H9 (cell line): Measurements from ENCODE around the gene APOC1. TPM values are rescaled to one million over a fixed set of nuclear protein-coding genes. Genes with fewer than 3 reads are reported as not detected.

Source experiments
- DNase-seq: peaks from one replicate; pipeline ENCODE4 v3.0.0-alpha.2; 2017
- H2AFZ ChIP-seq: one replicate; pipeline ENCODE4 v1.6.1; 2013; ENCODE audit warnings: mild to moderate bottlenecking, low read length, control low read depth, moderate library complexity
- H2AK5ac ChIP-seq: 2 replicates; pipeline ENCODE4 v1.6.1; 2013; ENCODE audit warnings: low read length, control low read depth, mixed read lengths; ENCODE audit not compliant: insufficient read length
- H2BK120ac ChIP-seq: one replicate; pipeline ENCODE4 v1.6.1; 2013; ENCODE audit warnings: low read depth, mild to moderate bottlenecking, low read length, control low read depth, inconsistent platforms; ENCODE audit not compliant: poor library complexity, severe bottlenecking
- H2BK12ac ChIP-seq: 2 replicates; pipeline ENCODE4 v1.6.1; 2013; ENCODE audit warnings: low read length, control low read depth, mixed read lengths, low read depth; ENCODE audit not compliant: insufficient read length
- H2BK15ac ChIP-seq: 2 replicates; pipeline ENCODE4 v1.6.1; 2013; ENCODE audit warnings: low read depth, low read length, control low read depth
- H2BK20ac ChIP-seq: one replicate; pipeline ENCODE4 v1.6.1; 2013; ENCODE audit warnings: low read depth, mild to moderate bottlenecking, low read length, control low read depth, inconsistent platforms; ENCODE audit not compliant: poor library complexity, severe bottlenecking
- H2BK5ac ChIP-seq: 2 replicates; pipeline ENCODE4 v1.6.1; 2013; ENCODE audit warnings: low read length, control low read depth, mixed read lengths; ENCODE audit not compliant: insufficient read length
- H3K14ac ChIP-seq: 2 replicates; pipeline ENCODE4 v1.6.1; 2013; ENCODE audit warnings: low read length, control low read depth; ENCODE audit not compliant: insufficient read depth
- H3K18ac ChIP-seq: 2 replicates; pipeline ENCODE4 v1.6.1; 2013; ENCODE audit warnings: low read depth, mild to moderate bottlenecking, mixed read lengths, low read length, control low read depth; ENCODE audit not compliant: insufficient read length
- H3K23ac ChIP-seq: 2 replicates; pipeline ENCODE4 v1.6.1; 2013; ENCODE audit warnings: low read length, control low read depth, mixed read lengths, low read depth; ENCODE audit not compliant: insufficient read length
- H3K23me2 ChIP-seq: 2 replicates; pipeline ENCODE4 v1.6.1; 2013; ENCODE audit warnings: low read depth, mild to moderate bottlenecking, mixed read lengths, low read length, control low read depth; ENCODE audit not compliant: insufficient read length, poor library complexity, severe bottlenecking
- H3K27ac ChIP-seq: 2 replicates; pipeline ENCODE4 v1.5.1; 2013; ENCODE audit warnings: low read length, control low read depth, mixed read lengths, low read depth; ENCODE audit not compliant: insufficient read length
- H3K27me3 ChIP-seq: 2 replicates; pipeline ENCODE4 v1.6.1; 2013; ENCODE audit warnings: low read length, control low read depth, inconsistent platforms; ENCODE audit not compliant: insufficient read depth
- H3K4ac ChIP-seq: 2 replicates; pipeline ENCODE4 v1.6.1; 2013; ENCODE audit warnings: low read depth, mild to moderate bottlenecking, control low read depth, inconsistent platforms, low read length, moderate library complexity
- H3K4me1 ChIP-seq: 2 replicates; pipeline ENCODE4 v1.6.1; 2013; ENCODE audit warnings: low read length, control low read depth, inconsistent platforms; ENCODE audit not compliant: insufficient read depth
- H3K4me2 ChIP-seq: 2 replicates; pipeline ENCODE4 v1.6.1; 2013; ENCODE audit warnings: low read length, control low read depth, mixed read lengths; ENCODE audit not compliant: insufficient read length, insufficient read depth
- H3K56ac ChIP-seq: 2 replicates; pipeline ENCODE4 v1.6.1; 2013; ENCODE audit warnings: low read depth, mild to moderate bottlenecking, mixed read lengths, low read length, control low read depth; ENCODE audit not compliant: insufficient read length
- H3K79me1 ChIP-seq: 2 replicates; pipeline ENCODE4 v1.6.1; 2013; ENCODE audit warnings: low read depth, mild to moderate bottlenecking, moderate library complexity, low read length, control low read depth, inconsistent platforms; ENCODE audit not compliant: insufficient read depth, poor library complexity, severe bottlenecking
- H3K79me2 ChIP-seq: 2 replicates; pipeline ENCODE4 v1.6.1; 2013; ENCODE audit warnings: low read length, control low read depth, inconsistent platforms; ENCODE audit not compliant: insufficient read depth
- H3K9ac ChIP-seq: 2 replicates; pipeline ENCODE4 v1.6.1; 2013; ENCODE audit warnings: low read length, control low read depth, mixed read lengths; ENCODE audit not compliant: insufficient read length; ENCODE audit errors: extremely low read depth
- H3K9me3 ChIP-seq: one replicate; pipeline ENCODE4 v1.6.1; 2013; ENCODE audit warnings: low read depth, low read length, inconsistent platforms; ENCODE audit not compliant: control insufficient read depth
- H3T11ph ChIP-seq: one replicate; pipeline ENCODE4 v1.6.1; 2013; ENCODE audit warnings: mild to moderate bottlenecking, low read length, control low read depth, inconsistent platforms
- H4K20me1 ChIP-seq: one replicate; pipeline ENCODE4 v1.6.1; 2013; ENCODE audit not compliant: control insufficient read depth, insufficient read length, insufficient read depth
- H4K5ac ChIP-seq: 2 replicates; pipeline ENCODE4 v1.6.1; 2013; ENCODE audit warnings: low read depth, mild to moderate bottlenecking, mixed read lengths, low read length, control low read depth; ENCODE audit not compliant: insufficient read length
- H4K8ac ChIP-seq: replicated peaks from 2 replicates; pipeline ENCODE4 v1.6.1; 2013; ENCODE audit warnings: low read length, control low read depth, mixed read lengths, low read depth; ENCODE audit not compliant: insufficient read length
- H4K91ac ChIP-seq: 2 replicates; pipeline ENCODE4 v1.6.1; 2013; ENCODE audit warnings: low read depth, mild to moderate bottlenecking, moderate library complexity, mixed read lengths, low read length, control low read depth; ENCODE audit not compliant: insufficient read length
- H3K27ac Mint-ChIP-seq, 3 experiments: 2 replicates in 2 of 3; 3 replicates in 1 of 3; pipeline ENCODE4 v1.8.0; 2020 to 2021; ENCODE audit warnings: mixed read lengths in 3 of 3, mild to moderate bottlenecking in 1 of 3, moderate library complexity in 1 of 3
- H3K27me3 Mint-ChIP-seq: 2 replicates; pipeline ENCODE4 v1.8.0; 2021; ENCODE audit warnings: low read depth, mild to moderate bottlenecking, moderate library complexity, mixed read lengths
- H3K36me3 Mint-ChIP-seq, 3 experiments: 2 replicates in 2 of 3; 3 replicates in 1 of 3; pipeline ENCODE4 v1.8.0; 2020 to 2021; ENCODE audit warnings: low read depth in 3 of 3, mixed read lengths in 3 of 3; ENCODE audit not compliant: insufficient read depth in 1 of 3
- H3K4me1 Mint-ChIP-seq, 2 experiments: 2 replicates each; pipeline ENCODE4 v1.8.0; 2020; ENCODE audit warnings: mixed read lengths in 2 of 2
- H3K4me3 Mint-ChIP-seq, 2 experiments: 2 replicates in 1 of 2; 3 replicates in 1 of 2; pipeline ENCODE4 v1.8.0; 2020 to 2021; ENCODE audit warnings: mild to moderate bottlenecking in 2 of 2, mixed read lengths in 2 of 2, moderate library complexity in 1 of 2
- H3K9me3 Mint-ChIP-seq, 2 experiments: 2 replicates in 1 of 2; 3 replicates in 1 of 2; pipeline ENCODE4 v1.8.0; 2020; ENCODE audit warnings: mild to moderate bottlenecking in 2 of 2, mixed read lengths in 2 of 2, moderate library complexity in 1 of 2
- WGBS: extraction: QIAGEN DNeasy Blood & Tissue Kit; methylation state at CpG from one replicate; pipeline ENCODE4 v1.1.7; 2013; ENCODE audit warnings: missing lambda C conversion rate, low lambda C conversion rate, mixed read lengths; ENCODE audit not compliant: insufficient read length; ENCODE audit errors: extremely low coverage; 5-methylcytosine and 5-hydroxymethylcytosine counted together
- total RNA-seq: library from RNA; stranded (reverse); gene quantifications from 2 replicates; pipeline ENCODE4 v1.2.1, GENCODE V29; 2021
- TF ChIP-seq, protein P1 (sequence below): fragments of 200-600 bp; sonication (generic); conservative IDR thresholded peaks from 3 replicates; pipeline ENCODE4 v1.8.0; 2021; ENCODE audit warnings: antibody characterized with exemption, mild to moderate bottlenecking

APOC1 gene
- total RNA-seq, 1 experiment from 2014 or later: 78.1 TPM

DNA sequence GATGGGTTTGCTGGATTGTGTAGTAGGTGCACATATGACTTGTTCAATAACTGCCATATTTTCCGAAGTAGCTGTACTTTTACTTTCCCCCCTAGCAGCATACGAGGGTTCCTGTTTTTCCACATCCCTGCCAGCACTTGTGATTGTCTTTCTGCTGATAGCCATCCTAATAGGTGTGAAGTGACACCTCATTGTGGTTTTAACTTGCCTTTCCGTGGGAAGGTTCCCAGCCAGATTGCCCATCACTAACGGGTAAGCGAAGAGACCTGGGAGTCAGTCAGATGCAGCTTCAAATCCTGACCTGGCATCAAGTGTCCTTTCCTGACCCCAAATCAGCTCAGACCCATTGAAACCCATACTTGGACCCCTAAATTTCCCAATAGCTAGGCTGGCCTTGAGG lies 45.3 kb downstream of the APOC1 start:
- no peaks in the 10 kb centered on the region for H3K4me1 ChIP-seq
- Mint-ChIP-seq H3K4me1 (peaks cover 13 to 21% of the 10 kb centered on the region in 2 experiments), H3K4me3 (no peak overlapping the region), H3K27ac (peak overlapping the region in 1 of 3 experiments; percentile 18; a peak in 2 of 7 replicates), H3K36me3 (peaks cover 15 to 29% (median 29%) of the 10 kb centered on the region in 3 experiments), H3K9me3 (no peaks in the 10 kb centered on the region; a peak in 1 of 5 replicates), H3K27me3 (peaks cover under 1% of the 10 kb centered on the region; the same call in 1 of the 2 replicates)
- no peak overlapping the region for H4K5ac ChIP-seq
- H2BK12ac ChIP-seq: no peak overlapping the region
- no peak overlapping the region for H4K91ac ChIP-seq
- H3K4ac ChIP-seq: no peak overlapping the region
- H2BK15ac ChIP-seq: no peak overlapping the region
- no peak overlapping the region for H3K27ac ChIP-seq
- H3K14ac ChIP-seq: no peak overlapping the region
- no peaks in the 10 kb centered on the region for H3K27me3 ChIP-seq
- no peaks in the 10 kb centered on the region for H3K9me3 ChIP-seq
- peaks cover 15% of the 10 kb centered on the region for H3K79me1 ChIP-seq
- H3K4me2 ChIP-seq: no peak overlapping the region
- no peak overlapping the region for H2BK120ac ChIP-seq
- H3K56ac ChIP-seq: no peak overlapping the region
- TF ChIP-seq, protein P1, sequence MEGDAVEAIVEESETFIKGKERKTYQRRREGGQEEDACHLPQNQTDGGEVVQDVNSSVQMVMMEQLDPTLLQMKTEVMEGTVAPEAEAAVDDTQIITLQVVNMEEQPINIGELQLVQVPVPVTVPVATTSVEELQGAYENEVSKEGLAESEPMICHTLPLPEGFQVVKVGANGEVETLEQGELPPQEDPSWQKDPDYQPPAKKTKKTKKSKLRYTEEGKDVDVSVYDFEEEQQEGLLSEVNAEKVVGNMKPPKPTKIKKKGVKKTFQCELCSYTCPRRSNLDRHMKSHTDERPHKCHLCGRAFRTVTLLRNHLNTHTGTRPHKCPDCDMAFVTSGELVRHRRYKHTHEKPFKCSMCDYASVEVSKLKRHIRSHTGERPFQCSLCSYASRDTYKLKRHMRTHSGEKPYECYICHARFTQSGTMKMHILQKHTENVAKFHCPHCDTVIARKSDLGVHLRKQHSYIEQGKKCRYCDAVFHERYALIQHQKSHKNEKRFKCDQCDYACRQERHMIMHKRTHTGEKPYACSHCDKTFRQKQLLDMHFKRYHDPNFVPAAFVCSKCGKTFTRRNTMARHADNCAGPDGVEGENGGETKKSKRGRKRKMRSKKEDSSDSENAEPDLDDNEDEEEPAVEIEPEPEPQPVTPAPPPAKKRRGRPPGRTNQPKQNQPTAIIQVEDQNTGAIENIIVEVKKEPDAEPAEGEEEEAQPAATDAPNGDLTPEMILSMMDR: no peak
- no peak overlapping the region for H2BK20ac ChIP-seq
- H3K9ac ChIP-seq: no peak overlapping the region
- DNase-seq: no peak
- no CpG with 5 or more reads among the region's 5 CpGs for WGBS
- H3T11ph ChIP-seq: no peak overlapping the region
- H4K20me1 ChIP-seq: peaks cover 6% of the 10 kb centered on the region
- H2AK5ac ChIP-seq: no peak overlapping the region
- peaks cover 9% of the 10 kb centered on the region for H3K23me2 ChIP-seq
- H3K18ac ChIP-seq: no peak overlapping the region
- H4K8ac ChIP-seq: no peak overlapping the region
- peaks cover 35% of the 10 kb centered on the region; the same call in 1 of the 2 replicates for H3K79me2 ChIP-seq
- H3K23ac ChIP-seq: no peak overlapping the region
- no peak overlapping the region for H2AFZ ChIP-seq
- H2BK5ac ChIP-seq: no peak overlapping the region
